Coronary artery (tissue), 2 donors: ENCODE data around the gene MIEN1.
A peak's percentile ranks its signal among the peaks of the same experiment; 100 is the strongest.
"Not testable (repeated sequence)": the region's sequence is repeated elsewhere in the genome, so short reads cannot be mapped to it uniquely, and the experiment has no call there.

ENCODE experiments used
- DNase-seq: peaks from one replicate; pipeline ENCODE4 v3.0.0-alpha.2; 2017; ENCODE audit warnings: low spot score
- H3K27ac ChIP-seq, 2 donors: fragments of 200-600 bp; sonication (generic); one replicate each; pipeline ENCODE4 v1.5.1; 2016 to 2019
- H3K4me3 ChIP-seq: fragments of 200-600 bp; sonication (generic); 2 replicates; pipeline ENCODE4 v1.5.1; 2016; ENCODE audit warnings: mild to moderate bottlenecking, moderate library complexity
- CTCF ChIP-seq: fragments of 200-600 bp; sonication (generic); IDR thresholded peaks from one replicate; pipeline ENCODE4 v1.5.1; 2019; ENCODE audit warnings: antibody characterized with exemption

The MIEN1 gene

GRCh38 chr17:39703913-39704312 is 26.4 kb downstream of the MIEN1 start:
- Histone ChIP-seq H3K27ac (peak overlapping the region; percentile 8 to 85), H3K4me3 (no peak overlapping the region)
- no peak for DNase-seq
- no peak for TF ChIP-seq CTCF

GRCh38 chr17:39702901-39703893 is 27.1 kb downstream of the MIEN1 start:
- Histone ChIP-seq H3K27ac (peak overlapping the region in 1 of 2 donors; percentile 85), H3K4me3 (no peak overlapping the region)
- TF ChIP-seq CTCF: no peak
- no peak for DNase-seq

GRCh38 chr17:39701784-39702422 is 28.4 kb downstream of the MIEN1 start:
- H3K4me3 ChIP-seq: peak overlapping the region; percentile 100
- TF ChIP-seq CTCF: no peak
- DNase-seq: no peak
- peak overlapping the region in 1 of 2 donors; percentile 97 for H3K27ac ChIP-seq

- TF ChIP-seq CTCF: no peak
- H3K27ac ChIP-seq: peak overlapping the region; percentile 79 to 97
- no peak for DNase-seq
- H3K4me3 ChIP-seq: peak overlapping the region; percentile 100
These were observed 29.1 kb downstream of the MIEN1 start for GRCh38 chr17:39701012-39701783.

GRCh38 chr17:39700148-39700987 is 30.0 kb downstream of the MIEN1 start:
- no peak for TF ChIP-seq CTCF

GRCh38 chr17:39699818-39700147 is 30.5 kb downstream of the MIEN1 start, which contains the start of gene ERBB2:
Gene ERBB2 (plus strand): TSS chr17:39700064. CDS start chr17:39700239, 175 bp downstream.
- DNase-seq: no peak
- peak within 1 kb of the TSS; percentile 100 for H3K4me3 ChIP-seq
- no peak for TF ChIP-seq CTCF
- peak within 1 kb of the TSS; percentile 79 to 97 for H3K27ac ChIP-seq

More at GRCh38 chr17:39700148-39700987, 30.0 kb downstream of the MIEN1 start:
- H3K27ac ChIP-seq: peak overlapping the region; percentile 79 to 97
- no peak for DNase-seq
- peak overlapping the region; percentile 100 for H3K4me3 ChIP-seq

- DNase-seq: not testable (repeated sequence)
- Histone ChIP-seq H3K4me3 (peak overlapping the region; percentile 100), H3K27ac (peak overlapping the region; percentile 79 to 97)
These were observed 31.0 kb downstream of the MIEN1 start for GRCh38 chr17:39699157-39699817.
